ENCODE data around the gene DOK4.
"Not testable (repeated sequence)": the region's sequence is repeated elsewhere in the genome, so short reads cannot be mapped to it uniquely, and the experiment has no call there.

The DOK4 gene

GRCh38 chr16:57502048-57502775 lies 15.9 kb upstream of the DOK4 start:
- no peak for DNase-seq (ENCODE audit: low read depth in 1 of 2, low spot score in 1 of 2)

GRCh38 chr16:57501492-57501891 lies 15.2 kb upstream of the DOK4 start:
- no peak for DNase-seq (ENCODE audit: low read depth in 1 of 2, low spot score in 1 of 2)

DNA sequence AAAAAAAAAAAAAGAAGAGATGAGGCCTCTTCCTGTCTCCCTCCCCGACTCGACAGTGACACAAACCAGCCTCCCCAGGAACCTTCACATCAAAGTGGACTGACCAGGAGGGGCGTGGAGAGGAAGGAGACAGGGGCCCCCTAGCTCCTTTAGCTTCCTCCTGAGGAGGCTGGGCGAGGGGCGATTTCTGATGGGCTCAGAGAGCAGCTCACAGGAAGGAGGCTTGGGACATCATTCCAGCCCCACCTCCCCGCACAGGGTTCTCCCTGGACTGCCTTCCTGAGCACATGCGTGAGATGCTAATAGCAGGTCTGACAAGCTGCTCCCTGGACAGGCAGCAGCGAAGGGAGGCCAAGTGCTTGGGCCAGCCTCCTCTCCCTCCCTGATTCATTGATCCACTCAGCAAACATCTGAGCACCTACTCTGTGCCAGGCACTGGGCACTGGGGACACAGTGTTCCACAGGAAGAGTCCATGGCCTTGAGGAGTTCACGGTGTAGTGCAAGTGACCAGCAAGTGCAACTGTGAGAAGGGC lies 14.4 kb upstream of the DOK4 start:
- no peak for DNase-seq (ENCODE audit: low read depth in 1 of 2, low spot score in 1 of 2)

DNA sequence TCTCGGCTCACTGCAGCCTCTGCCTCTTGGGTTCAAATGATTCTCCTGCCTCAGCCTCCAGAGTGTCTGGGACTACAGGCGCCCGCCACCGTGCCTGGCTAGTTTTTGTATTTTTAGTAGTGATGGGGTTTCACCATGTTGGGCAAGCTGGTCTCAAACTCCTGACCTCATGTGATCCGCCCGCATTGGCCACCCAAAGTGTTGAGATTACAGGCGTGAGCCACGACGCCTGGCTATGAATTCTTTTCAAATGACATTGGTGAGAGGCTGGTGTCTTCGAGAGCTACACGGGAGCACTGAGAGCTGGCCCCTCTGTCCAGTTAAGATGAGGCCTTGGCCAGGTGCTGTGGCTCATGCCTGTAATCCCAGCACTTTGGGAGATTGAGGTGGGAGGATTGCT lies 13.6 kb upstream of the DOK4 start:
- DNase-seq (ENCODE audit: low read depth in 1 of 2, low spot score in 1 of 2): not testable (repeated sequence)

DNA sequence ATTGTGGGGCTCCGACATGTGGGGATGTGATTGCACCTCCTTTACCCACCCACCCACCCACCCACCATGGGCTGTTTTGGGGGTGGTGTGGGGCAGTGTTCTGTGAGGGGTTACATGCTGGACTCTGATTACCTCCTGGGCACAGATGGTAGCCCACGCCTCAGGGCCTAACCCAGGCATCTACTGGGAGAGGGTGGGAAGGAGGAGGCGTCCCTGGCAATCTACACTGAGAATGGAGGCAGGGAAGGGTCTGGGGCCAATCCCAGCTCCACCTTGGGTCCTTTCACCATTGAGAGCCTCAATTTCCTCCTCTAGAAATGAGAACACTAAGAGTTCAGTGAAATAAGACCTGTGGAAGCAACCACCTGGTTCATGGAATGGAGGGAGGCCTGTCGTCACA lies 11.7 kb upstream of the DOK4 start:
- DNase-seq (ENCODE audit: low read depth in 1 of 2, low spot score in 1 of 2): no peak

GRCh38 chr16:57497121-57497520 lies 10.8 kb upstream of the DOK4 start:
- no peak for DNase-seq (ENCODE audit: low read depth in 1 of 2, low spot score in 1 of 2)

GRCh38 chr16:57493767-57494166 lies 7.5 kb upstream of the DOK4 start:
- no peak for DNase-seq (ENCODE audit: low read depth in 1 of 2, low spot score in 1 of 2)

- no peak for DNase-seq (ENCODE audit: low read depth in 1 of 2, low spot score in 1 of 2)
Measured at GRCh38 chr16:57489229-57489628, 2.9 kb upstream of the DOK4 start.

GRCh38 chr16:57486858-57487834 lies 853 bp upstream of the DOK4 start:
- DNase-seq (ENCODE audit: low read depth in 1 of 2, low spot score in 1 of 2): no peak

DNA sequence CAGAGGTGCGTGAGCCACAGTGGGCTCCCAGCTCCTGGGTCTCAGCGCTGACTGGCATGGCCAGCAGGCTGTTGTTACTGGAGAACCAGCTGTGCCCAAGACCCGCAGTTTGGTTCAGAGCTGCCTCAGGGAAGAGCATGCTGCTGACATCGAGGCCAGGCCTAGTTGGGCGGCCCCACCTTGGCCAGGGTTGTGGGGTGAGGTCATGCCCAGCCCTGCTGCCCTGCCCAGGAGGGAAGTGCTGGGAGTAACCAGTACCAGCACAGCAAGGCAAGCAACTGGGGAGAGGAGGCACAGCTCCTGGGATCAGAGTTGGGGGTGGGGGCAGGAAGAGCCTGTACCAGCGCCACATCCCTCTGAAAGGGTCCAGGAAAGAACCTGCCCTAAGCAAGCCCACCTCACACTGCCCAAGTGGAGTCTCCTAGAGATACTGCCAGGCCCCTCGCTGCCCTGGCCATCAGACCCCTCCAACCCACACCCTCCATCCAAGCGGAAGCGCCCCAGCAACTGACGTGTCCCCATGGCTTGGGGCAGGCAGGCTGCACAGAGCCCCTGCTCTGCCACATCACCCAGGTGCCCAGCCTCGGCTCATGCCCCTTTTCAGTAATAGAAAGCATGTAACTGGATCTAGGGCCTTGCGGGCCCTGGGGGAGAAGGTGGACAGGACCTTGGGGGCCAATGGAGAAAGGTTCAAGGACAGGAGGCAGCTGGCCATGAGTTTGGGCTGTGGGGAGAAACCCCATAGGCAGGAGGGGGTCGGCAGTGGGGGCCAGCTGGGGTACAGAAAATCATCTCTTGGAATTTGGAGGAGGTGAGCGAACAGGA lies 990 bp downstream of the DOK4 start:
- DNase-seq (ENCODE audit: low read depth in 1 of 2, low spot score in 1 of 2): no peak

- DNase-seq (ENCODE audit: low read depth in 1 of 2, low spot score in 1 of 2): no peak
Measured at GRCh38 chr16:57484515-57485005, 1.7 kb downstream of the DOK4 start.

DNA sequence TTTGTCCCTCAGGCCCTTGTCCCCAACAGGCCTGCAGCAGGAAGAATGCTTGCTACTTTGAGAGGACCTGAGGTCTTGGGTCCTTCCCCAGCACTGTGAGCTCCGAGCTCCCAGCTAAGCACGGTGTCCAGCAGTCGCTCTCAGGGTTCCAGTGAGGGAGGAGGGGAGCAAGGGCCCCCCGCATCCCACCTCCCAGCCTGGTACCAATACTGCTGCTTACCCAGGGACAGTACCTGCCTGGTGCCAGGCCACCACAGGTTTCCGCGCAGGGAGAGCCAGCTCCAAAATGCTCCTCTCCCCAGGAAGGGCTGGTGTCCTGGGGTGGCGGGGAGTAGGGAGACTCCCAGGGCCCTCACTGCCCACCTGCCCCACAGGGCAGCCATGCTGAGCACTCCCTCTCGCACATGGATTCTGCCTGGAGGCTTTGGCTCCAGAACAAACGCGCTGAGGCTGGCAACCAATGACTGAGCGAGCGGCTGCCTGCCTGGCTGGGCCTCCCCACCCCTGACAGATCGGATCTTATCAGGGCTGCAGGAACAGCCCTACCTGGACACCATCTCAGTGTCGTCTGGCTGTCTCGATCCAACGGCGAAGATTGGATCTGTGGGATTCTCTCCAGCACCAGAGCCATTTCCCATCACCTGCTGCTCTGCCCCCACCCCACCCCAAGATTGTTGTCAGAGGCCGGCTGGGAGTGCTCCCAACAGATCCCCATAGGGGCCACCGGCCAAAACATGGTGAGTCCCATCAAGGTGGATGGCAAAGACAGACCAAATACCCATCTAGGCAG lies 2.4 kb downstream of the DOK4 start:
- no peak for DNase-seq (ENCODE audit: low read depth in 1 of 2, low spot score in 1 of 2)

- no peak for DNase-seq (ENCODE audit: low read depth in 1 of 2, low spot score in 1 of 2)
Measured at GRCh38 chr16:57482845-57483545, 3.3 kb downstream of the DOK4 start.

GRCh38 chr16:57481421-57481820 lies 4.9 kb downstream of the DOK4 start:
- DNase-seq (ENCODE audit: low read depth in 1 of 2, low spot score in 1 of 2): no peak

DNA sequence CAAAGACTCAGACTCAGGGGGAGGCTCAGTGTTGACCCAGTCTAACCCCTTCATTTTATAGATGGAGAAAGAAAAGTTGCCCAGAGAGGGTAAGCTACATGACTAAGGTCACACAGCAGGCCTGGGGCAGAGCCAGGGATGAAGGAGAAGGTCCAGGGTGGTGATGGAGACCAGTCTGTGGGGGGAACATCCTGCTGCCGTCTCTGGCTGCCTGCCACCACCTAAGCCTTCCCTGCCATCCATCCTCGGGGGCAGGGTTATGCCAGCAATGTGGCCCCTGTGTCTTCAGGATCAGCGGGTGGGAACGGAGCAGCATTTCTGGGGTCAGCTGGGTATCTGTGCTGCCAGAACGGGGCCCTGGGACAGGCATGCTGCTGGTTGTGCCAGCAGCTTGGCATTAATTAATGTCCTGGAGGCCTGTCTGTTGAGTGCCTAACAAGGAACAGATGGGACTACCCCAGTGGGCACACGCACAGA lies 5.5 kb downstream of the DOK4 start:
- DNase-seq (ENCODE audit: low read depth in 1 of 2, low spot score in 1 of 2): no peak

DNA sequence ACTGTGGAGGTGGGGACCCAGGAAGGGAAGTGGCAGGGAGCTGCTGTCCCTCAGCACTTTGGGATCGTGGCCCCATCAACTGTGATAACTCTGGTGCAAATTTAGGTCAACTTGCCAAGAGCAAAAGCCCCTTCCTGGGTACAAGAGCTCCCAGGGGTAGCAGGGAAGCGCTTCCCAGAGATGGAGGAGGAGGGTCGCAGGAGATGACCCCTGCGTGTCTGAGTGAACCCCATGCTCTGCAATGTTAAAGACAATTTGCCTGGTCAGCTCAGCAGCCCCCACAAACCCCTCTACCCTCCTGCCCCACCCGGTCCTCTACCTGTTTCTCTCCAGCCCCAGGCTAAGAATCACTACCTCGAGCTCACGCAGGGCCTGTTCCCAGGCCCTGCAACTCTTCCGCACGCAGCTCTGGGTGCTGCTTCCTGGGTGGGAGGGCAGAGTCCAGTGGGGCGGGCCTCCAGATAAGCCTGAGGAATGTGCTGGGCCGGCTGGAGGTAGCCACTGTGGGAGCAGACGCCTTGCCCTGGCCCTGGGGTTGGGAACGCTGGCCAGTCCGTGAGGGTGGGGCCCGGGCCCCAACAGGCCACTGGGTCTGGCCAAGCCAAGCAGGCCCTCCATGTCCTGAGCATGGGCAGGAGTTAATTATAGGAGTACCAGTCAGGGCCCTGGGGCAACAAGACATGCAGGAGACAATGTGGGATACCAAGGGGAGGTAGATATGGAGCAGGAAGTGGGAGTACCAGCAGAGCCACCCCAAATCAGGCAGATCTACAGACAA lies 6.1 kb downstream of the DOK4 start:
- no peak for DNase-seq (ENCODE audit: low read depth in 1 of 2, low spot score in 1 of 2)

DNA sequence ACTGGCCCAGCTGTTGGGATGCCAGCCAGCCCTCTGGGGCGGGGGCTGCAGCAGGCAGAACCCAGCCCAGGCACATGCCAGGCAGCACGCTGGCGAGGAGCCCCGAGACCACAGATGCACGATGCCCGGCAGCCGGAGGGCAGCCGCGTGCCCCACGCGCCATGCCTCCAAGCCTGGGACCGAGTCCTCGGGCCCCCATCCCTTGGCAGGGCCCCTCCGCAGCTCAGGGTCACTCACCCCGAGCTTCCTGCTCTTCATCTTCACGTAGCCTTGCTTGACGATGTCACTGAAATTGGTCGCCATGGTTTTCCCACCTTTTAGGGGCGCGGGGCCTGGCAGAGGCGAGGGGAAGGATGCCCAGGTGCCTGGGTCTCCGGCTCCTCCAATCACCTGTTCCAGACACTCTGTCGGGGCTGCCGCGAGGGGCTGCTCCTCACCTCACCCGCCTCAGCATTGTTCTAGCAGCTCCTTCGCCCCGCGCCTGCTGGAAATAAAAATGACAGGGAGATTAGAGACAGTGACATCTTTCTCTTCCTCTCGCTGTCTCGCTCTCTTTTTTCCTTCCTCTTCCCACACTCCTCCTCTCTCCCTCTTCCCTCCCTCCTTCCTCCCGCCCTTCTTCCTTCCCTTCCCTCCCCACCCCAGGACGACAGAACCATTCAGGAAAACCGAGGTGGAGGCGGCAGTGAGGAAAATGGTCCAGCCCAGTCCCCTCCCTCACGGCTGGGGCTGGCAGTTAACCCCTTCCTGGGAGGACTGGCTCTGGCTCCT lies 6.9 kb downstream of the DOK4 start:
- no peak for DNase-seq (ENCODE audit: low read depth in 1 of 2, low spot score in 1 of 2)
